ENCODE measurements around the gene KLHL30.

DNA sequence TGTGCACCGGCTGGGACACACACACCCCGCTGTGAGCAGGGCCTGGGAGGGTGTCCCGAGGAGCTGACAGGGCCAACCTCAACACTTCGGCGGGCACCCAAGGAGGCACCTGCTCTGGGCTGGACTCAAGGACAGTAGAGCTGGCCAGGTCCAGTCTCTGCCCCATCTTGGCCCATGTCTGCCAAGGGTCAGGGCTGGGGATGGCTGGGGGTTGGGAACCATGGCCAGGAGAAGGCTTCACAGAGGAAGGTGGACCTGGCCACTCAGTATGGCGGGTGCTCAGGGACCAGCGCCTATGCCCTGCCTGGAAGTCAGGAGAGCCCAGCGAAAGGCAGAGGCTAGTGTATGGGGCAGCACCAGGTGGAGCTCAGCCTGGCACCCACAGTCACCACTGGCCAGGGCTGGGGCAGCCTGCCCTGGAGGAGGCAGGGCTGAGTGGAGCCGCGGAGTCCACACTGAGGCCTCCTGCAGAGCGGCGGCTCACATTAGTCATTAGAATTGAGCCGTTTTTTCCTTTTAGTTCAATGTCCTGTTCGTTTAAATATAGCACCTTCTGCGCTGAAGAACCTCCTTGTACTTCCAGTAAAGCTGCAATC is 24.5 kb downstream of the KLHL30 start:
- TF ChIP-seq, protein P1, sequence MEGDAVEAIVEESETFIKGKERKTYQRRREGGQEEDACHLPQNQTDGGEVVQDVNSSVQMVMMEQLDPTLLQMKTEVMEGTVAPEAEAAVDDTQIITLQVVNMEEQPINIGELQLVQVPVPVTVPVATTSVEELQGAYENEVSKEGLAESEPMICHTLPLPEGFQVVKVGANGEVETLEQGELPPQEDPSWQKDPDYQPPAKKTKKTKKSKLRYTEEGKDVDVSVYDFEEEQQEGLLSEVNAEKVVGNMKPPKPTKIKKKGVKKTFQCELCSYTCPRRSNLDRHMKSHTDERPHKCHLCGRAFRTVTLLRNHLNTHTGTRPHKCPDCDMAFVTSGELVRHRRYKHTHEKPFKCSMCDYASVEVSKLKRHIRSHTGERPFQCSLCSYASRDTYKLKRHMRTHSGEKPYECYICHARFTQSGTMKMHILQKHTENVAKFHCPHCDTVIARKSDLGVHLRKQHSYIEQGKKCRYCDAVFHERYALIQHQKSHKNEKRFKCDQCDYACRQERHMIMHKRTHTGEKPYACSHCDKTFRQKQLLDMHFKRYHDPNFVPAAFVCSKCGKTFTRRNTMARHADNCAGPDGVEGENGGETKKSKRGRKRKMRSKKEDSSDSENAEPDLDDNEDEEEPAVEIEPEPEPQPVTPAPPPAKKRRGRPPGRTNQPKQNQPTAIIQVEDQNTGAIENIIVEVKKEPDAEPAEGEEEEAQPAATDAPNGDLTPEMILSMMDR (IDR thresholded peaks at IDR 0.05; ENCODE audit: low read length): no peak
- no peak for TF ChIP-seq EZH2 (optimal IDR thresholded peaks at IDR 0.05; ENCODE audit: low read depth, low read length)
